Sigmoid colon (tissue), 7 donors: Measurements from ENCODE around the gene KRT80. TPM values are rescaled to one million over a fixed set of nuclear protein-coding genes. Genes with fewer than 3 reads are reported as not detected.

Experiments
- DNase-seq: peaks from one replicate; pipeline ENCODE4 v3.0.0-alpha.2; 2019
- H3K27ac ChIP-seq, 4 donors: fragments of 200-600 bp; sonication (generic); one replicate each; pipeline ENCODE4 v1.5.1; 2016 to 2019; ENCODE audit warnings: mild to moderate bottlenecking in 1 of 4
- H3K27me3 ChIP-seq, 3 donors: fragments of 200-600 bp; sonication (generic); one replicate each; pipeline ENCODE4 v1.5.1; 2019; ENCODE audit warnings: mild to moderate bottlenecking in 1 of 3
- H3K36me3 ChIP-seq, 4 donors: fragments of 200-600 bp; sonication (generic); one replicate each; pipeline ENCODE4 v1.5.1; 2016 to 2019
- H3K4me1 ChIP-seq, 4 donors: fragments of 200-600 bp; sonication (generic); one replicate each; pipeline ENCODE4 v1.5.1; 2017 to 2019
- H3K4me3 ChIP-seq, 4 donors: fragments of 200-600 bp; sonication (generic); one replicate each; pipeline ENCODE4 v1.5.1; 2017 to 2019; ENCODE audit warnings: mild to moderate bottlenecking in 2 of 4, moderate library complexity in 1 of 4
- H3K9me3 ChIP-seq, 4 donors: fragments of 200-600 bp in 3 of 4; sonication (generic) in 3 of 4; one replicate each; pipeline versions ENCODE4 v1.5.1 to v1.6.1; 2013 to 2019
- EP300 ChIP-seq, 4 donors: sonication (generic); formaldehyde crosslinking; IDR thresholded peaks; one replicate each; pipeline ENCODE4 v1.6.1; 2017; ENCODE audit warnings: antibody characterized with exemption in 4 of 4
- POLR2A ChIP-seq, 2 donors: fragments of 450-650 bp; IDR thresholded peaks; one replicate each; pipeline ENCODE4 v1.6.1; 2016; ENCODE audit warnings: antibody characterized with exemption in 2 of 2, mild to moderate bottlenecking in 2 of 2, moderate library complexity in 2 of 2
- POLR2AphosphoS5 ChIP-seq, 4 donors: sonication (generic); formaldehyde crosslinking; IDR thresholded peaks; one replicate each; pipeline ENCODE4 v1.6.1; 2017; ENCODE audit warnings: antibody characterized with exemption in 4 of 4
- WGBS, 2 donors: extraction: QIAGEN DNeasy Blood & Tissue Kit; methylation state at CpG; one replicate each; pipeline ENCODE4 v1.1.7; 2013; 5-methylcytosine and 5-hydroxymethylcytosine counted together
- intact Hi-C: fragments of 100-400 bp; cut with DNase I; formaldehyde crosslinking; loops from one replicate; pipeline ENCODE4 v1.15.1; 2023
- polyA plus RNA-seq, 3 donors: library from polyadenylated mRNA; stranded (reverse); fragments of 200-250 nt; gene quantifications; one replicate each; pipeline ENCODE4 v1.2.3, GENCODE V29; 2013
- total RNA-seq, 4 donors: library from RNA; depleted of rRNA; stranded (reverse); fragments of >200 nt; gene quantifications; one replicate each; pipeline ENCODE4 v1.1.0, GENCODE V29; 2016
- TF ChIP-seq, protein P1 (sequence below), 4 experiments: fragments of 450-650 bp in 3 of 4; fragments of 200-600 bp in 1 of 4; IDR thresholded peaks; one replicate each; pipeline ENCODE4 v1.5.1; 2016 to 2019; ENCODE audit warnings: antibody characterized with exemption in 4 of 4, mild to moderate bottlenecking in 3 of 4, moderate library complexity in 2 of 4
- donor health status: healthy with polysubstance abuse.
- donor health status: Bipolar disorder and iron deficiency.
- donor health status: healthy.

The KRT80 gene
- total and polyA plus RNA-seq, 7 donors = under 0.01 to 0.34 TPM; not detected in 5

GRCh38 chr12:52172956-52173355 is 18.9 kb downstream of the KRT80 start:
- no peak overlapping the region for H3K4me3 ChIP-seq
- peaks cover 0 to 20% (median 4%) of the 10 kb centered on the region in 4 donors for H3K4me1 ChIP-seq
- no peak for TF ChIP-seq POLR2AphosphoS5 (IDR thresholded peaks at IDR 0.05)
- no peak for TF ChIP-seq EP300 (IDR thresholded peaks at IDR 0.05)
- TF ChIP-seq POLR2A (IDR thresholded peaks at IDR 0.05) = no peak
- TF ChIP-seq, protein P1, sequence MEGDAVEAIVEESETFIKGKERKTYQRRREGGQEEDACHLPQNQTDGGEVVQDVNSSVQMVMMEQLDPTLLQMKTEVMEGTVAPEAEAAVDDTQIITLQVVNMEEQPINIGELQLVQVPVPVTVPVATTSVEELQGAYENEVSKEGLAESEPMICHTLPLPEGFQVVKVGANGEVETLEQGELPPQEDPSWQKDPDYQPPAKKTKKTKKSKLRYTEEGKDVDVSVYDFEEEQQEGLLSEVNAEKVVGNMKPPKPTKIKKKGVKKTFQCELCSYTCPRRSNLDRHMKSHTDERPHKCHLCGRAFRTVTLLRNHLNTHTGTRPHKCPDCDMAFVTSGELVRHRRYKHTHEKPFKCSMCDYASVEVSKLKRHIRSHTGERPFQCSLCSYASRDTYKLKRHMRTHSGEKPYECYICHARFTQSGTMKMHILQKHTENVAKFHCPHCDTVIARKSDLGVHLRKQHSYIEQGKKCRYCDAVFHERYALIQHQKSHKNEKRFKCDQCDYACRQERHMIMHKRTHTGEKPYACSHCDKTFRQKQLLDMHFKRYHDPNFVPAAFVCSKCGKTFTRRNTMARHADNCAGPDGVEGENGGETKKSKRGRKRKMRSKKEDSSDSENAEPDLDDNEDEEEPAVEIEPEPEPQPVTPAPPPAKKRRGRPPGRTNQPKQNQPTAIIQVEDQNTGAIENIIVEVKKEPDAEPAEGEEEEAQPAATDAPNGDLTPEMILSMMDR (IDR thresholded peaks at IDR 0.05) = no peak
- no peaks in the 10 kb centered on the region for H3K27me3 ChIP-seq
- intact Hi-C loops = no loop called here
- H3K9me3 ChIP-seq = no peaks in the 10 kb centered on the region
- no peak for DNase-seq
- H3K27ac ChIP-seq = no peak overlapping the region
- H3K36me3 ChIP-seq = no peaks in the 10 kb centered on the region
- 97% methylated on average over 17 of the region's 17 CpGs for WGBS, 2 donors

DNA sequence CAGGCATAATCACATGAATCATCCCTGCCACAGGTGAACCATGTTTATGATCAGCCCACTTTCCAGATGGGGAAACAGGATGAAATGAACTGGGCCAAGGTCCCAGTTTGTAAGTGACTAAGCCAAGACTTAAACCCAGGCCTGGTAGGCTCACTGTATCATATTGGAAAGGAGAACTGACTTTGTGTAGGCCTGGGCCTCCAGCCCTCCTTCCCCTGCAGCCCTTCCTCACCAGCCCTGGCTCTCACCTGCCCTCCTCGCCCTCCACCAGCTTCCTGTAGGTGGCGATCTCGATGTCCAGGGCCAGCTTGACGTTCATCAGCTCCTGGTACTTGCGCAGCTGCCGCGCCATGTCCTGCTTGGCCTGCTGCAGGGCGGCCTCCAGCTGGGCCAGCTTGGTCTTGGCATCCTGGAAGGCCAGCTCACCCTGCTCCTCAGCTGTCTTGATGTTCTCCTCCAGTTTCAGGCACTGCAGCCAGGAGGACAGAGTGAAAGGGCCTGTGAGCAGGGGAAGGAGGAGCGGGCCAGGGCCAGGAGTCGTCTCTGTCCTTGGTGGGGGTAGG is 19.8 kb downstream of the KRT80 start:
- no peak for TF ChIP-seq POLR2A (IDR thresholded peaks at IDR 0.05)
- TF ChIP-seq EP300 (IDR thresholded peaks at IDR 0.05) = no peak
- no peak for TF ChIP-seq POLR2AphosphoS5 (IDR thresholded peaks at IDR 0.05)
- TF ChIP-seq, protein P1 (IDR thresholded peaks at IDR 0.05) = no peak
- Histone ChIP-seq H3K9me3 (no peaks in the 10 kb centered on the region), H3K4me3 (no peak overlapping the region), H3K36me3 (no peaks in the 10 kb centered on the region), H3K27me3 (no peaks in the 10 kb centered on the region), H3K27ac (no peak overlapping the region), H3K4me1 (peaks cover 0 to 19% (median 3%) of the 10 kb centered on the region in 4 donors)
- intact Hi-C loops = no loop called here
- no peak for DNase-seq
- WGBS, 2 donors = 41 to 67% methylated on average over 10 of the region's 10 CpGs

- Histone ChIP-seq H3K4me3 (no peak overlapping the region), H3K9me3 (no peaks in the 10 kb centered on the region), H3K4me1 (peaks cover 0 to 16% (median 3%) of the 10 kb centered on the region in 4 donors), H3K27me3 (no peaks in the 10 kb centered on the region), H3K27ac (no peak overlapping the region), H3K36me3 (no peaks in the 10 kb centered on the region)
- DNase-seq = no peak
- TF ChIP-seq EP300 (IDR thresholded peaks at IDR 0.05) = no peak
- TF ChIP-seq, protein P1 (IDR thresholded peaks at IDR 0.05) = no peak
- no peak for TF ChIP-seq POLR2A (IDR thresholded peaks at IDR 0.05)
- TF ChIP-seq POLR2AphosphoS5 (IDR thresholded peaks at IDR 0.05) = no peak
- intact Hi-C loops = no loop called here
- 89 to 90% methylated on average over 9 of the region's 9 CpGs for WGBS, 2 donors
Measured at GRCh38 chr12:52170827-52171226, 21.0 kb downstream of the KRT80 start.

DNA sequence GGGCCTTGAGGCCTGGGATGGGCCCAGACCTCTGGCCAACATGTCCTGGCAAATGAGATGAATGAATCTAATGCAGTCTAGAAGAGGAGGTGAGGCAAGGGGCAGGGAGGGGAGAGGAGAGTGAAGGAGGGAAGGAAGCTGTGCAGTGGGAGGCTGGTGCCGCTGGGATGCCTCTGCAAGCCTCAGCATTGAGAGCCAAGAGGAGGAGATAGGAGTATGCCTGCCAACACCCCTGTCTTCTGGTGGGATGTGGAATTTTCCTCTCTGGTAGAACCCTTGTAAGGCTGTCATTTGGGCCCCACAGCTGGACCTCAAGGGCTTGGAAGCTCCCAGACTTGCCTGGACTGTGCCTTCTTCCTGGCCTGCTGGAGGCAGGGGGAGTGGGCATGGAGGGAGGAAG is 21.9 kb downstream of the KRT80 start:
- WGBS, 2 donors = 94 to 95% methylated on average over 1 of the region's 1 CpG
- no peaks in the 10 kb centered on the region for H3K36me3 ChIP-seq
- no peak for TF ChIP-seq EP300 (IDR thresholded peaks at IDR 0.05)
- TF ChIP-seq, protein P1 (IDR thresholded peaks at IDR 0.05) = no peak
- TF ChIP-seq POLR2AphosphoS5 (IDR thresholded peaks at IDR 0.05) = no peak
- no peak for TF ChIP-seq POLR2A (IDR thresholded peaks at IDR 0.05)
- no peak overlapping the region for H3K4me3 ChIP-seq
- H3K9me3 ChIP-seq = no peaks in the 10 kb centered on the region
- no peak for DNase-seq
- H3K4me1 ChIP-seq = peaks cover 0 to 6% (median 3%) of the 10 kb centered on the region in 4 donors
- intact Hi-C loops = no loop called here
- H3K27ac ChIP-seq = no peak overlapping the region
- no peaks in the 10 kb centered on the region for H3K27me3 ChIP-seq
